WI38 (cell line): ENCODE data around the gene PAM.

ENCODE experiments used
- H3K4me3 ChIP-seq: 2 replicates; pipeline ENCODE4 v1.5.1; 2011; ENCODE audit warnings: low read depth, mild to moderate bottlenecking, control low read depth, low read length
- TF ChIP-seq, protein P1 (sequence below): IDR thresholded peaks from 2 replicates; pipeline ENCODE4 v1.5.1; 2012; ENCODE audit warnings: low read depth, mild to moderate bottlenecking, control low read depth, low read length

Gene PAM

DNA sequence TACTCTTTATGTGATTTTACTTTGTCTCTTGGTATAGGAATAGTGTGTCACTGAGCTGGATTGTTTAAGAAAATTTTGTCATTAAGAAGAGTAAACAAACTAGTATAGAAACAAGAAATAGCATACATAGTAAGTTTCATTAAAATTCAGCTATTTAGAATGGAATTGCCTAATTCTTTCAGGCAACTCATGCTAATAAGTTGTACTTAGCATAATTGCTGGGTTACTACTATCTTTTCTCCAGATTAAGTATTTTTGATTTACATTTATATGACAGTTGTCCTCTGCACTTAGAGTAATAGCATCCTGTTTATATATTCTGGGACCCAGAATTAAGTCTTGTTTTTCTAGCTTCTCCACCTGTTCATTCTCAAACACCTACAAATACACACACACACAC, 85.9 kb downstream of the PAM start:
- no peak overlapping the region for H3K4me3 ChIP-seq
- TF ChIP-seq, protein P1, sequence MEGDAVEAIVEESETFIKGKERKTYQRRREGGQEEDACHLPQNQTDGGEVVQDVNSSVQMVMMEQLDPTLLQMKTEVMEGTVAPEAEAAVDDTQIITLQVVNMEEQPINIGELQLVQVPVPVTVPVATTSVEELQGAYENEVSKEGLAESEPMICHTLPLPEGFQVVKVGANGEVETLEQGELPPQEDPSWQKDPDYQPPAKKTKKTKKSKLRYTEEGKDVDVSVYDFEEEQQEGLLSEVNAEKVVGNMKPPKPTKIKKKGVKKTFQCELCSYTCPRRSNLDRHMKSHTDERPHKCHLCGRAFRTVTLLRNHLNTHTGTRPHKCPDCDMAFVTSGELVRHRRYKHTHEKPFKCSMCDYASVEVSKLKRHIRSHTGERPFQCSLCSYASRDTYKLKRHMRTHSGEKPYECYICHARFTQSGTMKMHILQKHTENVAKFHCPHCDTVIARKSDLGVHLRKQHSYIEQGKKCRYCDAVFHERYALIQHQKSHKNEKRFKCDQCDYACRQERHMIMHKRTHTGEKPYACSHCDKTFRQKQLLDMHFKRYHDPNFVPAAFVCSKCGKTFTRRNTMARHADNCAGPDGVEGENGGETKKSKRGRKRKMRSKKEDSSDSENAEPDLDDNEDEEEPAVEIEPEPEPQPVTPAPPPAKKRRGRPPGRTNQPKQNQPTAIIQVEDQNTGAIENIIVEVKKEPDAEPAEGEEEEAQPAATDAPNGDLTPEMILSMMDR: no peak

DNA sequence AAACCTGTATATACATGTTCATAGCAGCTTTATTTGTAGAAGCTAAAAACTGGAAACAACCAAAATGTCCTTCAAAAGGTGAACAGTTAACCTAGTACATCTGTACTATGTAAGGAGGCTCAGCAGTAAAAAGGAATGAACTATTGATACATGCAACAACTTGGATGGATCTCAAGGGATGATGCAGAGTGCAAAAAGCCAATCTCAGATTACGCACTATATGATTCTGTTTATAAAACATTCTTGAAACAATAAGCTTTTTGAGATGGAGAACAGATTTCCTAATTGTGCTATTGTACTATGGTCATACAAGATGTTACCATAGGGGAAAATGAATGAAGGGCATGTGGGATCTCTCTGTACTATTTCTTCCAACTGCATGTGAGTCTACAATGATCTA, 88.9 kb downstream of the PAM start:
- no peak overlapping the region for H3K4me3 ChIP-seq
- TF ChIP-seq, protein P1: no peak

DNA sequence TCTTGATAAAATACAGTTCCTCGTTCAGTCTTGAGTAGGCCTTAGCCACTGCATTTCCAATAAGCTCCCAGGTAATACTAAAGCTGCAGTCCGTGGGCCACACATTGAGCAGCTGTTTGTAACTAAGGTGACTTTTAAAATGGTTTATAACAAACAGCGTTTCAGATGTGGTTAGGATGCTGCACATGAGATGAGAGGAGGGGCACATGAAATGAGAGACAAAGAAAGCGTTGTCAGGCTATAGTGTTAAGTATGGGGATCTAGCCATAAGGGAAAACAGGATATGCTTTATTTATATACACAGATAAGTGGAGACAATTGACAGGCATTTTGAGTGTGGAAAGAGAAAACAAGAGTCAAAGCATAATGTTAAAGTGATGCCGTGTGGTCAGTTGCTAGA, 89.9 kb downstream of the PAM start:
- no peak overlapping the region for H3K4me3 ChIP-seq
- TF ChIP-seq, protein P1: no peak

DNA sequence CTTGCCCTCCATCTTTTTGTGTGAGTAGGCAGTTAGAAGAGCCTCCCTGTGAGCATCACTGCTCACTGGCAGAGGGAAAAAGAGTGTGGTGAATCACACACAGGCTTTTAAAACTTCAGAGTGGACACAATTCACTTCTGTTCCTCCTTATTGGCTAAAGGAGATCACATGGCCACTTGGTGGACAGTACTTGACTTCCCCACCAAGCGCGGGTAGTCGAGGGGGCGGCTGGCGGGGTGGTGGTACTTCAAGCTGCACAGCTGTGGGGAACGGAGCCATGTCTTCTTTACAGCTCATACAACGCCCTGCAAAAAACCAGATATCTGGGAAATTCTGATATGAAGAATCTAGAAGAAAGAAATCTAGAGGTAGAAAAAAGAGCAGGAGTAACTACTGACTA, 95.4 kb downstream of the PAM start:
- TF ChIP-seq, protein P1: no peak
- no peak overlapping the region for H3K4me3 ChIP-seq

DNA sequence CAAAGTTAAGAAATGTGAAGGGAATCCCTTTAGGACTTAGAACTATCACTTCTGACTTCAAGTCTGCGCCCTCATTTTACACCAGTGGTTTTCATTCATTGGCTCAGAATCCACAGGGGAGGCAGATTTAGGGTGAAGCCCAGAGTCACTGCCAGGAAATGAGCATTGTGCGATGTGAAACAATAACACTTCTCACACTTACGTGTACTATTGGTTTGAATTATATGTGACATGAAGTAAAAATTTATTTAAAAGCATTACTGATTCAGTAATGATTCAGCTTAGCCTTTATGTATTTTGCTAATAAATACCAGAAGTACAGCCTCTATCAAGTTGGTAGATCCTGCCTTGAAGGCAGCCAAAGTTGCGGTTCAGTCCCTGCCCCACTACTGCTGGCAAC, 98.6 kb downstream of the PAM start:
- TF ChIP-seq, protein P1: no peak
- no peak overlapping the region for H3K4me3 ChIP-seq

DNA sequence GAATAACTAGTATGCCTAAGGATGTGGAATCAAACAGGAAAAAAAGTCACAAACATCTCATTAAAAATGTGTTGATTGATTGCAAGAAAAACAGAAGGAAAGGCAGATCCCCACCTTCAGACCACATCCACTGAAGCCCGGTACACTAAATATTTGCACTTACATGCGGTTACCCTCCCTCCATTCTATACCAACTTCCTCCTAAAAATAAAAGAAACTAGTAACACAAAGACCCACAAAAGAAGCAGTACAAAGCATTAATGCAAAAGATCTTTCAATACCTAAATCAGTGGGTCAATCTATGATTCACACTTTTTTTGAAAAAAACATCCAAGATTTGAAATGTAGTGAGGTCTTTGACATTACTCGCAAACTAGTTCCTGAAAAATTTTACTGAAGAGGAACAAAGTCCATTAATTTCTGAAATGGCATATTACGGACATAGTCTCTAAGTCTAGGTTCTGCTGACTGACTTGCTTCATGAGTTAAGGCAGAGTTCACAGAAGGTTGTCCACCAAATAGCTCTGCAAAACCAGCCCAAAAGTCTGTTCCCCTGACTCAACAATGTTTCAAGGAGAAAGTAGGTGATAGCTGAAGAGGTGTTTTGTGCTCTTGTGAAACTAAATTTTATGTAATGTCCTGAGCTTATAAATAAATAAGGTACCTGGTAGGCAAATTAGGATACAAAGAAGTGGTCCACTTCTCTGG, 100.7 kb downstream of the PAM start:
- no peak overlapping the region for H3K4me3 ChIP-seq
- TF ChIP-seq, protein P1: no peak

DNA sequence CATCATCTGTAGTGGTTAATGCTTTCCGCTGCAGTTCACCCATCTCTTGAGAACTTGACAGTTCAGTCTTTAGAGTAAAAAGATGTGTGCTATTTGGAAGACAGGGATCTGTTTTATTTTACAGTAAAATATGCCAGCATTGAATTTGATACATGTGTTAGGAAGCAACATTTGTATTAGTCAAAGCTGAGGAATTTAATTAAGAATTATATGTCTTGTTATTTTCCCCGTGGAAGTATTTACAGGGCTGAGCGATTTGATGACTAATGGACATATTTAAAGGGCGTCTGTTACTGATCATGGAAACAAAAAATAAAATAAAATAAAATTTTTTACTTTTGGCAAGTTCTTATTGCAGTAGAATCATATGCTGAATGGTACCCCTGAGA, 101.3 kb downstream of the PAM start:
- TF ChIP-seq, protein P1: no peak
- H3K4me3 ChIP-seq: no peak overlapping the region
